Measurements from ENCODE around the gene CAPN13.

- TF ChIP-seq CTCF (IDR thresholded peaks at IDR 0.05) (no peak), POLR2A (IDR thresholded peaks at IDR 0.05) (no peak)
Observed at GRCh38 chr2:30709516-30709915, 97.7 kb downstream of the CAPN13 start.

All from heart left ventricle (tissue), 13 donors.